ENCODE results near the gene MZT2A. TPM values are rescaled to one million over a fixed set of nuclear protein-coding genes. Genes with fewer than 3 reads are reported as not detected.
"Not testable (repeated sequence)": the region's sequence is repeated elsewhere in the genome, so short reads cannot be mapped to it uniquely, and the experiment has no call there.

MZT2A gene
- total RNA-seq, 1 donor from 2014 or later: 79.3 TPM

- DNase-seq (ENCODE audit: low spot score); intact Hi-C loops (cut with DNase I): not testable (repeated sequence)
Measured at GRCh38 chr2:131477227-131477626, 15.0 kb downstream of the MZT2A start.

- DNase-seq (ENCODE audit: low spot score); intact Hi-C loops (cut with DNase I): not testable (repeated sequence)
Measured at GRCh38 chr2:131476363-131476762, 15.8 kb downstream of the MZT2A start.

- no peak for DNase-seq (ENCODE audit: low spot score)
- intact Hi-C loops (cut with DNase I): no loop called here
Measured at GRCh38 chr2:131475831-131476230, 16.4 kb downstream of the MZT2A start, which contains the start of gene TUBA3D. Gene TUBA3D (plus strand): TSS chr2:131476119. CDS start chr2:131476200, 81 bp downstream.

- DNase-seq (ENCODE audit: low spot score); intact Hi-C loops (cut with DNase I): not testable (repeated sequence)
Measured at GRCh38 chr2:131473266-131473665, 18.9 kb downstream of the MZT2A start.

- DNase-seq (ENCODE audit: low spot score); intact Hi-C loops (cut with DNase I): not testable (repeated sequence)
Measured at GRCh38 chr2:131471624-131472023, 20.6 kb downstream of the MZT2A start.

GRCh38 chr2:131470944-131471343 lies 21.3 kb downstream of the MZT2A start:
- DNase-seq (ENCODE audit: low spot score); intact Hi-C loops (cut with DNase I): not testable (repeated sequence)

- intact Hi-C loops (cut with DNase I); DNase-seq (ENCODE audit: low spot score): not testable (repeated sequence)
Measured at GRCh38 chr2:131467722-131468121, 24.5 kb downstream of the MZT2A start.

GRCh38 chr2:131454914-131455313 lies 37.3 kb downstream of the MZT2A start:
- DNase-seq (ENCODE audit: low spot score); intact Hi-C loops (cut with DNase I): not testable (repeated sequence)

GRCh38 chr2:131451265-131451949 lies 40.8 kb downstream of the MZT2A start:
- intact Hi-C loops (cut with DNase I); DNase-seq (ENCODE audit: low spot score): not testable (repeated sequence)

- intact Hi-C loops (cut with DNase I); DNase-seq (ENCODE audit: low spot score): not testable (repeated sequence)
Measured at GRCh38 chr2:131447981-131448380, 44.2 kb downstream of the MZT2A start.

GRCh38 chr2:131445896-131446295 lies 46.3 kb downstream of the MZT2A start:
- no peak for DNase-seq (ENCODE audit: low spot score)

GRCh38 chr2:131445515-131445797 lies 46.7 kb downstream of the MZT2A start:
- intact Hi-C loops (cut with DNase I); DNase-seq (ENCODE audit: low spot score): not testable (repeated sequence)

More at GRCh38 chr2:131445896-131446295, 46.3 kb downstream of the MZT2A start:
- intact Hi-C loops (cut with DNase I): no loop called here

GRCh38 chr2:131444736-131445514 lies 47.3 kb downstream of the MZT2A start:
- DNase-seq (ENCODE audit: low spot score): not testable (repeated sequence)

GRCh38 chr2:131440742-131441468 lies 51.3 kb downstream of the MZT2A start:
- intact Hi-C loops (cut with DNase I); DNase-seq (ENCODE audit: low spot score): not testable (repeated sequence)

More at GRCh38 chr2:131444736-131445514, 47.3 kb downstream of the MZT2A start:
- intact Hi-C loops (cut with DNase I): not testable (repeated sequence)

Small RNAs within 50 kb of the gene (microRNA-seq; reads per million reads assigned to microRNA genes)
- gene MIR4784: not detected

Other genes with a start within 250 kb of the MZT2A start
- gene RAB6D, start 128.2 kb downstream of the MZT2A start, total RNA-seq: 0.16 TPM
- gene TUBA3D, start 16.3 kb downstream of the MZT2A start, total RNA-seq: 4.0 TPM
- 1.1 TPM for gene CCDC74A, start 35.5 kb upstream of the MZT2A start, total RNA-seq

All from cardiac septum (tissue), 1 donor.